A673 (cell line): ENCODE measurements around the gene RTN1. TPM values are rescaled to one million over a fixed set of nuclear protein-coding genes. Genes with fewer than 3 reads are reported as not detected.

Experiments used
- BruUV-seq: library from RNA; stranded (reverse); fragments of 400-500 nt; replicated peaks from 2 replicates; lab custom pipeline; 2021; lab: Mats Ljungman, UMichigan
- CTCF ChIA-PET: fragments of 300-600 bp; sonication (Branson Sonifier 250); formaldehyde crosslinking; loops from one replicate; lab custom pipeline; 2022; ENCODE audit warnings: antibody characterized with exemption; lab: Charles Lee
- POLR2A ChIA-PET: fragments of 300-600 bp; sonication (Branson Sonifier 250); formaldehyde crosslinking; loops from one replicate; lab custom pipeline; 2022; ENCODE audit warnings: antibody characterized with exemption; ENCODE audit not compliant: low non-redundant PET; lab: Charles Lee
- DNase-seq: peaks from one replicate; pipeline ENCODE4 v3.0.0-alpha.2; 2015; ENCODE audit warnings: low spot score
- H3K27ac ChIP-seq: fragments of 200-600 bp; sonication (generic); 2 replicates; pipeline ENCODE4 v1.5.1; 2016; ENCODE audit warnings: mixed run types, low read depth, mild to moderate bottlenecking, mixed read lengths, antibody characterized with exemption, low read length; ENCODE audit not compliant: poor library complexity, severe bottlenecking
- H3K27me3 ChIP-seq: fragments of 200-600 bp; sonication (generic); replicated peaks from 2 replicates; pipeline ENCODE4 v1.6.1; 2017; ENCODE audit warnings: mixed run types, low read depth, mild to moderate bottlenecking, mixed read lengths, antibody characterized with exemption, low read length; ENCODE audit not compliant: insufficient read depth, poor library complexity
- H3K36me3 ChIP-seq: fragments of 200-600 bp; sonication (generic); 2 replicates; pipeline ENCODE4 v1.6.1; 2016; ENCODE audit warnings: mixed run types, mild to moderate bottlenecking, mixed read lengths, antibody characterized with exemption, low read length; ENCODE audit not compliant: insufficient read depth, poor library complexity, severe bottlenecking
- H3K4me1 ChIP-seq: fragments of 200-600 bp; sonication (generic); 2 replicates; pipeline ENCODE4 v1.6.1; 2017; ENCODE audit warnings: mixed run types, mild to moderate bottlenecking, mixed read lengths, antibody characterized with exemption, low read length; ENCODE audit not compliant: insufficient read depth, poor library complexity, severe bottlenecking
- H3K4me3 ChIP-seq: fragments of 200-600 bp; sonication (generic); 2 replicates; pipeline ENCODE4 v1.5.1; 2016; ENCODE audit warnings: low read depth, mixed run types, mild to moderate bottlenecking, mixed read lengths, low read length; ENCODE audit not compliant: poor library complexity, severe bottlenecking
- H3K9me3 ChIP-seq: fragments of 200-600 bp; sonication (generic); 2 replicates; pipeline ENCODE4 v1.6.1; 2016; ENCODE audit warnings: mixed run types, low read depth, mild to moderate bottlenecking, mixed read lengths, antibody characterized with exemption, low read length; ENCODE audit not compliant: poor library complexity, severe bottlenecking
- CTCF ChIP-seq: fragments of 300-800, 200-600 bp; sonication (generic); conservative IDR thresholded peaks from 2 replicates; pipeline ENCODE4 v1.5.1; 2017; ENCODE audit warnings: low read depth, mild to moderate bottlenecking, antibody characterized with exemption, low read length, moderate library complexity, mixed read lengths
- EZH2 ChIP-seq: fragments of 200-600 bp; sonication (generic); IDR thresholded peaks from 2 replicates; pipeline ENCODE4 v1.6.1; 2017; ENCODE audit warnings: borderline replicate concordance, low read depth, mild to moderate bottlenecking, mixed read lengths, antibody characterized with exemption, low read length; ENCODE audit not compliant: poor library complexity, severe bottlenecking
- intact Hi-C: fragments of 100-400 bp; cut with micrococcal nuclease; formaldehyde crosslinking; loops from one replicate; pipeline ENCODE4 v1.10.0; 2022; ENCODE audit not compliant: unreplicated experiment
- total RNA-seq: library from RNA; stranded (reverse); gene quantifications from 2 replicates; pipeline ENCODE4 v1.2.3, GENCODE V29; 2021

The RTN1 gene
- total RNA-seq, 1 experiment from 2014 or later: 4.0 TPM

GRCh38 chr14:59679872-59680271 lies 190.7 kb downstream of the RTN1 start:
- Histone ChIP-seq H3K27me3 (no peaks in the 10 kb centered on the region), H3K36me3 (no peaks in the 10 kb centered on the region), H3K27ac (no peak overlapping the region), H3K4me3 (no peak overlapping the region), H3K9me3 (no peaks in the 10 kb centered on the region), H3K4me1 (no peaks in the 10 kb centered on the region)
- BruUV-seq: no TSS peak
- intact Hi-C loops: no loop called here
- TF ChIP-seq CTCF (no peak), EZH2 (no peak)
- POLR2A ChIA-PET: no interaction called here
- peak; percentile 20 for DNase-seq
- CTCF ChIA-PET: no interaction called here

- TF ChIP-seq CTCF: no peak
- no peak for TF ChIP-seq EZH2
- no TSS peak for BruUV-seq
- POLR2A ChIA-PET: no interaction called here
These were observed 192.2 kb downstream of the RTN1 start for GRCh38 chr14:59678352-59678751.

GRCh38 chr14:59677771-59678231 lies 192.8 kb downstream of the RTN1 start:
- POLR2A ChIA-PET: no interaction called here
- TF ChIP-seq EZH2 (no peak), CTCF (no peak)
- no peak for DNase-seq
- intact Hi-C loops: no loop called here
- H3K27ac ChIP-seq: no peak overlapping the region
- H3K9me3 ChIP-seq: no peaks in the 10 kb centered on the region
- CTCF ChIA-PET: no interaction called here
- H3K27me3 ChIP-seq: no peaks in the 10 kb centered on the region
- no TSS peak for BruUV-seq
- H3K36me3 ChIP-seq: no peaks in the 10 kb centered on the region
- H3K4me3 ChIP-seq: no peak overlapping the region
- no peaks in the 10 kb centered on the region for H3K4me1 ChIP-seq

More at GRCh38 chr14:59678352-59678751, 192.2 kb downstream of the RTN1 start:
- H3K9me3 ChIP-seq: no peaks in the 10 kb centered on the region
- intact Hi-C loops: no loop called here
- H3K27ac ChIP-seq: no peak overlapping the region
- no peak for DNase-seq
- H3K4me1 ChIP-seq: no peaks in the 10 kb centered on the region
- no peaks in the 10 kb centered on the region for H3K27me3 ChIP-seq
- no peaks in the 10 kb centered on the region for H3K36me3 ChIP-seq
- no peak overlapping the region for H3K4me3 ChIP-seq
- CTCF ChIA-PET: no interaction called here
